CD4-positive, alpha-beta T cell treated with Interleukin-17A for 1 hour (primary cell): Measurements from ENCODE around the gene UBE2H.
"Not testable (repeated sequence)": the region's sequence is repeated elsewhere in the genome, so short reads cannot be mapped to it uniquely, and the experiment has no call there.

Experiments
- DNase-seq: peaks from one replicate; pipeline ENCODE4 v3.0.0-alpha.2; 2020

UBE2H gene

DNA sequence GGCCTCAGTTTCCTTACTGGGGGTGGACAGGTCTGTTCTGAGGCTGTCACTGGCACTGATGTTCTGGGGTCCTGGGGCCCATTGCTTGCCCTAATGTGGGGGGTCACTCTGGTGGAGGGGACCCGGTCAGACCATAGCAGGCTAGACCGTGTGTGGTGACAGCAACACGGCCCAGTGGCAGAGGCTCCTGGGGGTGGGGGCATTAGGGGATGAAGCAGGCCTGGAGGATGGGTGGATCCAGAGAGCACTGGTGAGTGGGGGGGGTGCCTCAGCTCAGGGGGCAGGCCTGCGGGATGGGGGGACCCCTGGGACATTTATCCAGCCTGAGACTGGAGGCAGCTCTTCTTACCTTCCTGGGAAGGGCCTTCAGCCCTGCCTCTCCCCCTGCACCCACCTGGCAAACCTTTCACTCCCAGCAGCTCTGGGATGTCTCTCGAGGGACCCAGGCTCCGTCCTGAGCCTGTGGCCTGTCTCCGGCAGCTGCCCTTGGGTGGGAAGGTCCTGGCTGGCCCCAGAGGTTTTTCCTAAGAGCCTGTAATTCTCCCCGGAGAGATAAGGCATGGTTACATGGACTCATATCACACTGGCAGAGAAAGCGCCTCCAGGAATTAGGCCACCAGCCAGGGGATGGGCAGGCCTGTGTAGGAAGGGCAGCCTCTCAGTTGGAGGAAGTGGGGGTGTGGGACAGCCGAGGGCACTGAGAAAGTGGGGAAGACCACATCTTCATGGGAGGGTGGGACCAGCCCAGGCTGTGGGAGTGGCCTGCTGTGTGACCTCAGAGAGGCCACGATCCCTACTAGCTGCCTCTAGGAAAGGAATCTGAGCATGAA is 147.7 kb downstream of the UBE2H start:
- no peak for DNase-seq

DNA sequence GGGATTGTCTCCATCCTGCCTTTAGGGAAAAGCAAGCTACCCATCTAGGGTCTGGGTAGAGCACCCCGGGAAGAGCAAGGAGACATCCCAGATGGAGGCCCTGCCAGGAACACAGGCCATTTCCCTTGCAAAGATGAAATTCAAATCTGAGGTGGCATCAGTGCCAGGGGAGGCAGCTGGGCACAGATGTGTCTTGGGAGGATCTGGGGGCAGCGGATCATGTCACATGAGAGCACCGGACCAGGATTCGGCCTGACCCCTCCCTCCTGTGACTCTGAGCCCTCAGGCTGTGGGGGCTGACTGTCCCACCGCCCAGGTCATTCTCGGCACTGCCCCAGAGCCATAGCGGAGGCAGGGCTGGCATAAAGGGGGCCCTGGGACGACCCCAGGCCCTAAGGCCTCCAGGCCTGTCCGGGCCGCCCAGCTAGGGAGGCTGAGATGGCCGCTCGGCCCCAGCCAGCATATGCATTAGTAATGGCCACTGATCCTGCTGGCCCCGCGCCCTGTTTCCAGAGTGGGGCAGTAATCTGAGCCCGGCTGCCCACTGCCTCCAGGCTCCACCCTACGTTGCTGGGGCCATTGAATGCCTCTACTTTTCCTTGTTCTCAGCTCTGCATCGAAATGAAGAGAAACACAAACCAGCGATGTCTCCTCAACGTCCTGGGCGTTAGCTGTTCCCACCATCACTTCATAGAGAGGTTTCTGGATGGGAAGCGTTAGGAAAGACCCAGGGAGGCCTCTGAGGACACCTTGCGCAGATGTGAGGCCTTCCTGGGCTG is 148.5 kb downstream of the UBE2H start:
- no peak for DNase-seq

DNA sequence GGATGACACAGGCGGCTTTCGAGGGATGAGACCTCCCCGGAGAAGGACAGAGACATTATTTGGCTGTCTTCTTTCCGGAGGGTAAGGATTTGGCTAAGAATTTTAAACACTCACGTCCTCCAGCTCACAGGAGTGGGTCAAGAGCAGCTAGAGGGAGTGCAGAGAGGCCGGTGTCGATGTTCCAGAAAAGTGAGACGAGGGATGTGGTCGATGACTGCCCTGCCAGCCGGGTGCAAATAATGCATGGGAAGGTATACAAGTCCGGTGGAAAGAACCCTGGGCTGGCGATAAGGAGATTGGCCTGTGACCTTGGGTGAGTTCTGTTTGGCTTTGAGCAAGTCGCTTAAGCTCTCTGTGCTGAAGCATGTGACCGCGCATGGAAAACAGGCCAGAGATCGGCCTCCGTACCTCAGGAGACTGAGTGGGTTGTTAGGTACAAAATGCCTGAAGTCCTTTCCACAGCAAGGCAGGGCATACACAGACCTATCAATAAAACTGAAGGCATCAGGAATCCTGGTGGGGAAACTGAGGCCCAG is 149.1 kb downstream of the UBE2H start:
- DNase-seq = no peak

DNA sequence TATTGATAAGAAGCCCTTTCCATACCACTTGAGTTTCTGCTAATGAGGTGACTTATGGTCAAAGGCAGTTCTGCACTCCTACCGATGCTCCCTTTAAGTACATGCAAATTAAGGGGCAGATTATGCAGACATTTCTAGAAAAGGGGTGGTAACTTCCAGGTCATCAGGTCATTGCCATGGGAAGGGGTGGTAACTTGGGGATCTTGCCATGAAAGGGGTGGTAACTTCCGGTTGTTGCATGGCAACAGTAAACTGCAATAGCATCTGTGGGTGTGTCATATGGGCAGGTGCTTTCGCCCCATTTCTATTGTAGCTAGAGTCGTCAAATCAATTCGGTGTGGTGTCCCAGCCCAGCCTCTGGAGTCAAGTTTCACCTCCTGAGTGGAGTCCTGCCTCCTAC is 150.9 kb downstream of the UBE2H start:
- no peak for DNase-seq

DNA sequence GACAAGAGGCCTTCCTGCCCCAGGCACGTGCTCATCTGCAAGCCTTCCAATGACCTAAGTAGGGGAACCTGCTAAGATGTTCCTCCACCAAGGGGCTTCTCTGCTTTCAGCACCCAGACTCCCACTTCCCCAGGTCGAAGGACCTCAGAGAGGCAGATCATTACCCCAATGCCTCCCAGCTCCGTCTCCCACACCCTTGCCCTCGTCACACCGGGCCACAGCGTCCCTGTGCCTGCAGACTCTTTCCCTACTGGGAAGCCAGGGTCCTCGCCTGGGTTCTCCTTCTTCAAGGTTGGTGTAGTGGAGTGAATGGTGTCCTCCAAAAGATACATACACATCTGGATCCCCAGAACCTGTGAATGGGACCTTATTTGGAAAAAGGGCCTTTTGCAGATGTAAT is 151.9 kb downstream of the UBE2H start:
- no peak for DNase-seq

DNA sequence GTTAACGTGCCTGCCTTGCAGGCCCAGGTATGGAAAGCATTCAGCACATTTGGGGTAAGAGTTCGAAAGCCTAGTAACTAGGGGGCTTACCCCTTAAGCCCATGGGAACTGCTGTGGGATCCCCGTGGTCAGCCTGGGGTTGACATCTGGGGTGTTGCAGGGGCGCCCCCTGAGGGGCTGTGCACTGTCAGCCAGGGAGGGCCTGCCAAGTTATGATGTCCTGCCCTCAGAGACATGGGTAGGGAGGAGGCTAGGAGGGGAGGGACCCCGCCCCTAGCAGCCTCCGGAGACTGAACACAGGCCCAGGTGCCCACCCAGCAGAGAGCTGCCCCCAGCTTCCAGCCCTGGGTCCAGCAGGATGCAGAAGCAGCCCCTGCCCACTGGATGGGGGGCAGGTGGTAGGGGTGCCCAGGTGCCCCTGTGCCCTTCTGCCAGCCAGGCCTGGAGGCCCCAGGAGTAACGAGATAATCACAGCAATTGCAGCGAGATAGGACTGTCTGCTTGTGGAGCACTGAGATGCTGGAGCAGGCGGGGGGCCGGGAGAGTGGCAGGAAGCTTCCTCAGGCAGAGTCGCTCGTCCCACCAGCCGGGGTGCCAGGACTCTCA is 153.3 kb downstream of the UBE2H start:
- DNase-seq = no peak

DNA sequence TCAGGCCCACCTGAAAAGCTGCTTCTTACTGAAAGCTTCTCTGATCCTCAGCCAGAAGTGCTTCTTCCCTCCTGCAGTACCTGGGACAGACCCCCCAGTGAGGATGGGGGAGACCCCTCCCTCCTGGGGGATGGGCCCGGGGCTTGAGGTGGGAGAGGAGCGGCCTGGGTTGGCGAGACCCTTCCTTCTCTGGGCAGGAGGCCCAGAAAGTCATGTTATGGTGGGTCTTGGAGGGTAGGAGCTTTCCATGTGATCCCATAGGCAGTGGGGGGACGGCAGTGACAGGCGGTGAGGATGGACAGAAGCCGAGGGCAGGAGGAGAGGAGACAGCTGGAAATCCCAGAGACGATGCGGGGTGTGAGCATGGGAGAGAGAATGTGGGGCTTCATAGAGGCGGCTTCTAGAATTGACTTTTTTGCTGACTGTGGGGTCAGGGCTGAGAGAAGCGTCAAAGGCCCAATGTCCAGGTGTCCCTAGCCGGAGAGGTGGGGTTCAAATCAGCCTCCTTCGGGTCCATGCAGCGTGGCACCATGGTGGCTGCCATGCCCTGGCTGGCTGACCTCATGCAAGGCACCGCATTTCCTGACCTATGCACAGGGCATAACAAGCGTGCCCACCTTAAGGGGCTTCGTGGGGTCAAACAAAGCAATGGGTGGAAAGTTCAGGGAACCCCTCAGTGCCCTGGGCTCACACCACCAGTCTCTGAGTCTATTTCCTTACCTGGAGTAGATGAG is 154.0 kb downstream of the UBE2H start:
- no peak for DNase-seq

DNA sequence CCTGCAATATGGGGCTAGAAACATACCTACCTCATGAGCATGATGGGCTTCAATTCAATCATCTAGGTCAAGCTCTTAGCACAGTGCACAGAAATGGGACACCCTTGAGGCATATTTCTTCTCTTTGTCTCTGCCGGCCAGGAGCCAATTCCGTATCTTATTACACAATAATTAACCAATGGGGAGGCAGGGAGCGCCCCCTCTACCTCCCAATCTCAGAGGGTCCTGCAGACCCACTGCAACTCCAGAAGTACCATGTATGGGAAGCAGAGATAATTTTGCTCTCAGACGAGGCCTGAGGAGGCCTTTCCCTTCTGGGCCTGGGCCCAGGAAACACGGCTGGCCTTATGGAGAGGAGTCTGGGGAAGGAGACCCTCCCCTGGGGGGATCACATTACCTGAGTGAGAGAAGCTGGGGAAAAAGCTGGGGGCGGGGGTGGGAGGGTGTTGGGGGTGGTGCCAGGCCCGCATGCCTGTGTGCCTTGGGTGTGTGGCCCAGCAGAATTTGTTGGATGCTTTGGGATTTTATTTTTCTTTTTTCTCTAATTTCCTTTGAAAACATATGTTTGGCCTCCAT is 155.5 kb downstream of the UBE2H start:
- DNase-seq = no peak

DNA sequence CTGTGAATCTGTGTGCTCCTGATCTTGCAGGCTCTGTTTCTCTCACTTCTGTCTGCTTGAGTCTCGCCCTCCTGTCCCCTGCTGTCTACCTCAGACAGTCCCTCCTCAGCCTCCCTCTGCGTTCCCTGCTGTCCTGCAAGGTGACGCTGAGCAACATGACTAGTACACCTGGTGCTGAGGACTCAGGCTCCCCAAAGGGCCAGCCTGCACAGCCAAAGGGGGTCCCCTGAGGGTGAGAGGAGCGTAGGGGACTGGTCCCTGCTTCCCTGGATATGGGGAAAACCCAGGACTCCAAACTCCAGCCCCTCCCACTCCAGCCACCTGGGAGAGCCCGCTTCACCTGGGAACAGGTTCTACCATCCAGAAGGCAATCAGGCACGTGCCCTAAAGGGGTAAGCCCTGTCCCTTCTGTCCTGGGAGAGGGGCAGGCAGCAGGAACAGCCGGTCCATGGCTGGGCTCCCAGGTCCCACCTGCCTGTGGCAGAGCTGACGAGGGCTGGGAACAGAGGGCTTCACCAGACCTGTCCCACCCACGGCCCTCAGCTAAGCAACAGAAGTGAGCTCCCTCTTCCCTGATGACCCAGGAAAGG is 156.5 kb downstream of the UBE2H start:
- no peak for DNase-seq

DNA sequence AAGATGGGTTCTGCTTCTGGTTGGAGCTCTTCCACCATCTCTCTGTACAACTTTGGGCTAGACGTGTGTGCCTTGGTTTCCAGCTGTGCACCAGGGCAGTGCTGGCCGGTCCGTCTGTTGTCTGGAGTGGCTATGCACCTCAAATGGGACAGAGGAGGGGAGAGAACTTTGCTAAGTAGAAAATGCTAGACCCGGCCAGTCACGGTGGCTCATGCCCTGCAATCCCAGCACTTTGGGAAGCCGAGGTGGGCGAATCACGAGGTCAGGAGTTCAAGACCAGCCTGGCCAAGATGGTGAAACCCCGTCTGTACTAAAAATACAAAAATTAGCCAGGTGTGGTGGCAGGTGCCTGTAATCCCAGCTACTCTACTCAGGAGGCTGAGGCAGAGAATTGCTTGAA is 158.3 kb downstream of the UBE2H start:
- DNase-seq = not testable (repeated sequence)

DNA sequence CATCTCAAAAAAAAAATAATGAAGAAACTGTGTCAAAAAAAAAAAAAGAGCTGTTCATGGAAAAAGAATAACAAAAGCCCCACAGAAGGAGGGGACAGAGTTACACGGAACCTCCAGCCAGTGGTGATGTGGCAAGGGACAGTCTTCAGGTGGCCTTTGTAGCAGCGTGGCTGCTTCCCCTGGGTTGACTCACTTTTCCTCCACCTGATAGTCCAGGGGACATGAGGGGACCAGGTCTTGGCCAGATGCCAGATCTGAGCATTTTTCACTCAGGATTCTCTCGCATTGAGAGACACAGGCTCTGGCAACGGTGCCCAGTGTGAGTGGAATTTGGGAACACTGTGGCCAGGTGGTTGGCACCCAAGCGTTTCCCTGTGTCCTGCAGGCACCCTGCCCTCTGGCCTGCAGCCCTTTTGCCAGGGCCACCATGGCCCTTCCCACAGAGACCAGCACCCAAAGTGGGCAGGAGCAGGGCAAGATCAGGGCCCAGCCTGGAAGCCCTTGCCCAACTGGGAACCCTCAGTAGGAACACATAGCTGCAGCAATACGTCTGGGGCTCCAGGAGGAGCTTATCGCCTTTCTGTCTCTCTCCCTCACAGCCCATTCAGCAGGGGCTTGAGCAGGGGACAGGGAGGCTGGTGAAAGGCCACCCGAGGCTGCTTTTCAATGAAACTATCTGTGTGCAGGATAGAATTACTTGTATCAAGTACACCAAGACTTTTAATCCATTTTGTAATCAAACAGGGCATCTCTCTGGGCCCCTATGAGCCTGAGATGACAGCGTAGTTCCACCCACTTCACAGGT is 159.1 kb downstream of the UBE2H start:
- no peak for DNase-seq

DNA sequence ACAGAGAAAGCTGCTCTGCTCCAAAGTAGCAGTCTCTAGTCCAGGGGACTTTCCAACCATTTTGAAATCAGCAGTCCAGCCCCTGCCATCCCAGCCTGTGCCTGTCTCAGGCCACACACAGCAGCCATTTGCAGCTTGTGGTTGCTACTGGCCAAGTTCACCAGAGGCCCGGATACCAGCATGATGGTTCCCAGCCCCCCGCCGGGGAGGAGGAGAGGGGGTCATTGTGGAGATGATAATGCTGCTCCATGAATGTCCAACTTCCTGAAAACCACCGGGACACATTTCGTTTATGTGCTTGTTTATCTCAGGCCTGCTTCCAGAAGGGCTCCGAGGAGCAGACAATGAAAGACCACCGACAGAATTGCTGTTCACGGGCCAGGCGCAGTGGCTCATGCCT is 160.0 kb downstream of the UBE2H start:
- no peak for DNase-seq

DNA sequence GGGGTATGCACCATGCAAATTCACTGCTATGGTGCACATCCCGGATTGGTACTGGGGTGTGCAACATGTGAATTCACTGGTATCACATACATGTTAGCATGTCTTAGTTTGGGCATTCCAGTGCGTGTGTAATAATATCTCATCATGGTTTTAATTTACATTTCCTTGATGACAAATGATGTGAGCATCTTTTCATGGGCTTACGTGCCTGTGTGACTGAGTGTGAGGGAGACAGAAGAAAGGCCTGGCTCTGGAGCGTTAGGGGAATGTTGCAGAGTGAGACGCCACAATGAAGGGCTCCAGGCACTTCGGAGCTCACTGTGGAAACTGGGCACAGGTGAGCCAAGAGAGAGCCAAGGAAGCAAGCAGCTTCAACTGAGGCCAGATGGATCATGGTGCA is 162.6 kb downstream of the UBE2H start:
- no peak for DNase-seq

DNA sequence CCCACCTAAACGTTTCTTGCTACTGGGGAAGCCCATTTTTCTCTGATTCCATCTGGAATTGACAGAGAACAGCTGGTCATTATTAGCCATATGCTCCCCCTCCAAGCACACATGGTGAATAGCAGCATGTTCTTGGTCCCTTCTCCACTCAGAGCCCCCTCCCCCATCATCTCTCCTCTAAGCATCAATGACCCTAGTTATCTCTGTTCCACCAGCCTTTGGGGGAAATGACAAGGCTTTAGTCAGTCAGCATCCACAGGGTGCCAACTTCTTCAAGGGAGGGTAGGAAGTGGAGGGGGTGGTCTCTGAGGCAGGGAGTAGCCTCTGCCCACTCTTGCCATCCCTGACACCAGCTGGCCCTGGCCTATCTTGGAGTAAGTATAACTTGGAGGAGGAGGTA is 163.1 kb downstream of the UBE2H start:
- no peak for DNase-seq

DNA sequence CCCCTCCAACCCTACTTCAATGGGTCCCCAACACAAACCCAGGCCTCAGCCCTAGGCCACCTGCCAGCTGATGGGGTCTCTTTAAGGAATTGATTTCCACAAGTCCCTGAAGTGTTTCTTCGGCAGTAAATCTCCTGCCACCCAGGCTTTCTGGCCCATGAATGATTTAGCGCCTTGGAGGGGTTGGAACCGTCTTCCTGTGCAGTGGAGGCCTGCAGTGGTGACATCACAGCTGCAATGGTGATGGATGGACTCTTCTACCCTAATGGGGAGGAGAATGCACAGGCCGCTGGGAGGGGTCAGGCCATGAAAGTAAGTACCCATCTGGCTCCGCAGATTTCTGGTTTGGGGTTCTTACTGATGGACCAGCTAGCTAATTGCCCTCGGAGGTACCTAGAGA is 163.8 kb downstream of the UBE2H start:
- no peak for DNase-seq

DNA sequence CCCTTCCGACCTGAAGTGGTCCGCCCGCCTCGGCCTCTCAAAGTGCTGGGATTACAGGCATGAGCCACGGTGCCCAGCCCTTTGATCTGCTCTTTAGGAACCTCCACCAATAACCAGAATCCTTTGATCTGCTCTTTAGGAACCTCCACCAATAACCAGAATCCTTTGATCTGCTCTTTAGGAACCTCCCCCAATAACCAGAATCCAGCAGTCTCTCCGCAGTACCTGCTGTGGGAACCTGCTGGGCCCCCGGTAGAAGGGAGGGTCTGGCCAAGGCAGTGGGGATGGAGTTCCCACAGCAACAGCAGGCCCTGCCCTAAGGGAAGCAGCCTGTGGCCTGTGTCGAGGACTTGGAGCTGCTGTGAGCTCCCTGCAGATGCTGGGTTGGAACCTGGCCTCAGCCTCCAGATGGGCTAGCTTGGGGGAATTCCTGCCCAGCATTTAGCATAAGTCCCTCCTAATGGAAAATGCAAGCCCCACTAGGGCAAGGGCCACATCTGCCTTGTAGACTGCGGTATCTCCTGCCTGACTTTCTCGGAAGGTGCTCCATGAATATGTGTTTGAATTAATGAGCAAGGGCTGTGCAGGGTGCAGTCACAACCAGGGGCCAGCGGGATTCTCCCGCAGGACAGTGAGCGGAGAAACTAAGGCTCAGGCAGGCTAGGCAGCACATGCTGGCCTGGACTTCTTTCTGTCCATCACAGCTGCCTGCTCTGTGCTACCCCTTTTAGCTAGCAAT is 165.8 kb downstream of the UBE2H start:
- DNase-seq = no peak

DNA sequence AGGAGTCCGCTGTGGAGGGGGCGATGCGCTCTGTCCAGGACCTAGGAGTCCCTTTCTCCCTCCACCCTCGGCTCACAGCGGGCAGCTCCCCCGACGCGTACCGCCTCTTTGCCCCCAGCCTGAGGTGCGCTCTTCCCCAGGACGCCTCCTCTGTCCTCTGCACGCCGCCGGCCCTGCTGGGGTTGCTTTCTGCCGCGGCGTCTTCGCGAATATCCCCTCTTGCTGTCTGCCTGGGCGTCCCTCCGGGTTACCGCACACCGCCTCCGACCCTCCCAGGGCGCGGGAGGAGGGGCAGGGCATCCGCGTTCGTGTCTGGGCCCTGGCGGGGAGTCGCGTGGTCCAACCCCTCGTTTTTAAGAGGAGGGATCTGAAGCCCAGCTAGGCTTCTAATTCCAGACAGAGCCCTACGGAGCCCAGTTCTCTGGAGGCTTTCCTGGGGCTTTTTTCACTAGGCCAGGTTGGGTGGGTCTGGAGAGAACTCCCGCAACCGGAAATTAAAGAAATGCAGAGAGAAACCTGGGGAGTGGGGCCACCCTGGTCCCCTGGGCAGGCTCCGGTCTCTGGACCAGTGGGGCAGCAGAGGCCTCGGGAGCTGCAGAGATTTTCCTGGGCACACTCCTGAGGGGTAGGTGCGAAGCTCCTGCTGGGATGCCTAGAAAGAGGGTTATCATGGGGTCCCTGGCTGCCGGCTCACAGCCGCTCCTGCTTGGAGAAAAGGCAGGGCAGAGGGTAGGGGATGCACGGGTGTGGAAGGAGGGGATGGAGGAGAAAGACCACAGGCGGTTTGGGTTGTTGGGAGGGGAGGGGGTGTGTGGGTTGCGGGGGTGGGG is 166.9 kb downstream of the UBE2H start:
- DNase-seq = no peak

DNA sequence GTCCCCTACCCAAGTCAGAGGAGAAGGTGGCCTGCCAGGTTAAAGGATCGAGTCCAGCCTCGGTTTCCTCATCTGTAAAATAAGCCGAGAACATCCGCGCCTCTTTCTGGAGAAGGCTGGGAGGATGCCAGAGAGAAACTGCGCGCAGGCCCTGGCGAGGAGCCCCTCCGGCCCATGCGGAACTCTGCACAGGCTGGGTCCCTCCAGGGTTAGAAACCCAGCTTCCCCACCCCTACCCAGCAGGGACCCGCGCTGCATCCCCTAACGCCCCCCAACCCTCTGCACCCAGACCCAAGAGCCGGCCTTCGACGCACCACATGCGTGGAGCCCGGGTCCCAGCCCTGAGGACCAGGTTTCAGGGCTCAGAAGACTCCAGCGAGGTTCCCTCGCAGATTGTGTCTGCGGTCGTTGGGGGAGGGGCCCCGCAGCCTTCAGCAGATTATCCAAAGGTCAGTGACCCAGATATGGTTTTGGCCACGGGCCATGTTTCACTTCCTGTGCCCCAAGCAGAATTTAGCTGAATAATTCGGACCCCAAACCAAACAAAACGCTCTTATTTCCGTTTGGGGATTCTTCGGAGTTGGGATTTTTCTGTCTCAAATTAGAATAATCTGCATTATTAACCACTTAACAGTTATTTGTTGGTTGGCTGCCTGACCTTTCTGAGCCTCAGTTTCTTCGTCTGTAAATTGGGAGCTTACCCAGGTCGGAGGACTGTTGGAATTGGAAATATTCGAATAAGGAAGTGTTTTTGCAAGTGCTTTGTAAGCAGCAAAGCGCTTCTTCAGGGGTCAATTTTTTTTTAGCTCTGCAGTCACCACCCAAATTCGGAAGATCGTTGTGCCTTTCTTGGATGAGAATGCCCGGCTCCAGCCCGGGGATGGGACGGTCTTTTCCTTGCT is 167.7 kb downstream of the UBE2H start:
- DNase-seq = no peak

DNA sequence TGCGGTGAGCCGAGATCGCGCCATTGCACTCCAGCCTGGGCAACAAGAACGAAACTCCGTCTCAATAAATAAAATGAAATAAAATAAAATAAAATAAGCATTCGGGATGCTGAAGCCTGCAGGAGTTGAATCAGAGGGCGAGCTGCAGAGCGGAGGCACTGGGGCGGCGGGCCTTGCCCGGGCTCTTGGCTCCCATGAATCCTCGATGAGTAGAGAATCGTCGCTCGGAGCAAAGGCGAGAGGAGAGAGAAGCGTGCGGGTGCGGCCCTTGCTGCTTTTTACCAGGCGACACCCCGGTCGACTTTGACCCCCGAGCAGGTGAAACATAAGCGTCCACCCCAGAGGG is 168.3 kb downstream of the UBE2H start:
- DNase-seq = no peak
